GM19240 (cell line): Measurements from ENCODE around the gene NT5DC2.

ENCODE experiments used
- DNase-seq: peaks from one replicate; pipeline ENCODE4 v3.0.0; 2011; ENCODE audit warnings: low spot score; ENCODE audit not compliant: insufficient read length

Gene NT5DC2

DNA sequence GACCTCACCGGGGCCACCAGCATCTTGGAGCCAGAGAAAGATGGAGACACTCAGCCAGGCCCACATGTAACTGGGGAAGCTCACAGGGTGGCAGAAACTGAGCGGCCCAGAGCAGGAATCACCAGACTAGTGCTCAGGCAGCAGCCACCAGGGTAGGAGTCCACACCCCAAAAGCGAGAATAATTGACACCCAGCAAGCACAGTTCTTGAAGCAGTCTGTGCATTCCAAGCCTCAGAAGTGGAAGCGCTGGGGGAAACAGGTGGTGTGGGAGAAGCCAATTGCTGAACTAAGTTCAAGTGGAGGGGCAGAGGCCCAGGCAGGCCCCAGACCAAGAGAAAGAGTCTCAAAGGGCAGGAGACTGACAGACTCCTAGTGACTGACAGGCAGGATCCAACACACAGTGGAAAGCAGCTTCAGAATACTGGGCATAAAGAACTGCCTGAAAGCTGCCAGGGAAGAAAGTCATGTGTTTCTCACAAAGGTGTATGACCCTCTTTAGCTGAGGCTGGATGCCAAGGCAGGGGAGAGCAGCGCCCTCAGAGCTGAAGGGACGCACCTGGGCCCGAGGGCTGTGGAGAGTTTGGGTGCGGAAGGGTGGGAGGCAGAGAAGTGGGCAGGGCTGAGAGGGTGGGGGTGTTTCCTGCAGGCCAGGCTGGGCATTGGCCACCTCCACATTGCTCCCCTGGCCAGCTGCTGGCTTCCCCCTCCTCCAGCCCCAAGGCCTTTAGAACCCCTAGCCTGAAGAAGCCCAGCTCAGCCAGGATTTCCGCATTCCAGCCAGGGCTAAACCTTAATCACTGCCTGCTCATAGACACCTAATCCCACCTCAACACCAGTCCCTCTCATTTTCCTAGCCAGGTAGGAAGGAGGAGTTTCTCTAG lies 7.7 kb downstream of the NT5DC2 start:
- peak; percentile 0 for DNase-seq

DNA sequence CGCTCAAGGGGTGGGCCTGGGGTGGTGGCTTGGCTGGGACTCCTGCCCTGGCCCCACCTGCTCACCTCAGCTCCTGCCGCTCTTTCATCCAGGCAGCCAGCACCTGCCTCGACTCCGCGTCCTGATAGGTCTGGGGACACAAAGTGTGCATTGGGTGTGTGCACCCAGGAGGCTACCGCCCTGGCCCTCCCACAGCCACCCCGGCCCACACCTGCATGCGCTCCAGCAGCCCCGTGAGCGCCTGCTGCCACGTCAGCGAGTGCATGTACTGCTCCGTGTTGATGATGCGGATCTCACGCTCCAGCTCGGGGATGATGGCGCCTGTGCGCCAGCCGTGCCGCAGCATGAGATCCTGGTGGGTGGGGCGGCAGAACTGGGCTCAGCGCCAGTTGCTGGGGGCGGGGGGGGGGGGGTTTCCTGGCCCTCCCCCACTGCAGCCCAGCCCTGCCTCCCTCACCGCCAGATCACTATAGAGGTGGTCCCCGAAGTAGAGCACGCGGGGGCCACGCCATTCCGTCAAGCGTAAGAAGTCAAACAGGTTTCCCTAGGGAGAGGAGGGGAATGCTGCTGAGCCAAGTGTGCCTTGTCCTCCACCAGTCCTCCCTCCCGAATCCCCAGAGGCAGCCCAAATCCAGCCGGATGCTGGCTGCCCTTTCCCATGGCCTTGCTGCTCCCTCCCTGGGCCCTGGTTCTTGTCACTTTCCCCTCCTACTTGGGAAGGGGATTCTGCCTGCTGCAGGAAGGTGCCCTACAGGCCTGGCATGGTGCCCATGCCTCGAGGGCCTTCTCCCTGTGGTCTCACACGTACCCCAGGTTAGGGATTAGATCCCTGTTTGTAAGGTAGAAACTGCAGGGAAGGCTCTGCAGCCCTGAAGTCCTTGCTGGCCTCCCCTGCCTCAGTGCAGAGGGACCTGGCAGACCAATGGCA lies 8.6 kb downstream of the NT5DC2 start:
- DNase-seq, result peak; percentile 1

DNA sequence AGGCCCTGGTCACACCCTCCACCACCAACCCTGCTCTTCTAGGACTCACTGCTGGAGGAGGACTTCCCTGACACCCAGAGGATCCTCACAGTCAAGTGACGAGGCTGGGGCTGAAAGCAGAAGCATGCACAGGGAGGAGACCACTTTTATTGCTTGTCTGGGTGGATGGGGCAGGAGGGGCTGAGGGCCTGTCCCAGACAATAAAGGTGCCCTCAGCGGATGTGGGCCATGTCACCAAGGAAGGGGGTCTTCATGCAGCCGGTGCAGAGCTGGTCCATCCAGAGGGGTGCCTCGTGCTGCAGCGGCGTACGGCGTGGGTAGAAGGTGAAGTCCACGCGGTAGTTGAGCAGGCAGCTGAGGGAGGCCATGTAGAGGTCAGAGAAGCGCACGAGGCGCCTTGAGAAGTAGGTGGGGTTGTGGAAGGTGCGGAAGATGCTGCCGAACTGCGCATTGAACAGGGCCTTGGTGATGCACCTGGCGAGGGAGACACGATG lies 9.4 kb downstream of the NT5DC2 start:
- no peak for DNase-seq

DNA sequence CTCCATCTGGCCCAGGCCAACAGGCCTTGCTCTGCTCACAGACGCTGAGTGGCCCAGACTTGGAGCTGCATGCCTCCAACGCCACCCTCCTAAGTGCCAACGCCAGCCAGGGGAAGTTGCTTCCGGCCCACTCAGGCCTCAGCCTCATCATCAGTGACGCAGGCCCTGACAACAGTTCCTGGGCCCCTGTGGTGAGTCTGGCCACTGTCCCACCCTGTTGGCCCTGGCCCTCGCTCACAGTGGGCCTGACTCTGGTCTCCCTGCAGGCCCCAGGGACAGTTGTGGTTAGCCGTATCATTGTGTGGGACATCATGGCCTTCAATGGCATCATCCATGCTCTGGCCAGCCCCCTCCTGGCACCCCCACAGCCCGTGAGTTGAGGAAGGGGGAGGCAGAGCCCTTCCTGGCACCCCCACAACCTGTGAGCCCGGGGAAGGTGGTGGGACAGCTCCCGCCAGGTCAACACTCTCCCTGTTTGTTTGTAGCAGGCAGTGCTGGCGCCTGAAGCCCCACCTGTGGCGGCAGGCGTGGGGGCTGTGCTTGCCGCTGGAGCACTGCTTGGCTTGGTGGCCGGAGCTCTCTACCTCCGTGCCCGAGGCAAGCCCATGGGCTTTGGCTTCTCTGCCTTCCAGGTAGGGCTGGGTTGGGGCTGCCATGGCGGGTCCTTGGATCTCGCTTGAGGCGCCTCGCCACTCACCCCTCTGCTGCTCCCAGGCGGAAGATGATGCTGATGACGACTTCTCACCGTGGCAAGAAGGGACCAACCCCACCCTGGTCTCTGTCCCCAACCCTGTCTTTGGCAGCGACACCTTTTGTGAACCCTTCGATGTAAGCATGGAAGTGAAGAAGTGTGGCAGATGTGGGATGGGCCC lies 10.0 kb downstream of the NT5DC2 start:
- DNase-seq, result no peak

DNA sequence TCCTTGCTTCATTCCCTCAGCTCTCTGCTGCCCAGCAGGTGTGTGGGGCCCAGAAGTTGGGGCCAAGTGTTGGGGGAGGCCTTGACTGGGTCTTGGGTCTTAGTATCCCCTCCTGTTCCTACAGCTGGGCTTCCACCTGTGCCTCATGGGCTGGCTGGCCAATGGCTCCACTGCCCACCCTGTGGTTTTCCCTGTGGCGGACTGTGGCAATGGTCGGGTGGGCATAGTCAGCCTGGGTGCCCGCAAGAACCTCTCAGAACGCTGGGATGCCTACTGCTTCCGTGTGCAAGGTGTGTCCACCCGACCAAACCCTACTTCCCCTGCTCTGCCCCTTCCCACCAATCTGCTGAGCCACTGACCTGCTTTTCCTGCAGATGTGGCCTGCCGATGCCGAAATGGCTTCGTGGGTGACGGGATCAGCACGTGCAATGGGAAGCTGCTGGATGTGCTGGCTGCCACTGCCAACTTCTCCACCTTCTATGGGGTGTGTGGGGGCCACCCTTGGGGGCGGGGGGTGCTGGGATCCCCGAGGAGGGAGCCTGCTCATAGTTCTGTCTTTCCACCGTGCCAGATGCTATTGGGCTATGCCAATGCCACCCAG lies 10.9 kb downstream of the NT5DC2 start:
- no peak for DNase-seq

DNA sequence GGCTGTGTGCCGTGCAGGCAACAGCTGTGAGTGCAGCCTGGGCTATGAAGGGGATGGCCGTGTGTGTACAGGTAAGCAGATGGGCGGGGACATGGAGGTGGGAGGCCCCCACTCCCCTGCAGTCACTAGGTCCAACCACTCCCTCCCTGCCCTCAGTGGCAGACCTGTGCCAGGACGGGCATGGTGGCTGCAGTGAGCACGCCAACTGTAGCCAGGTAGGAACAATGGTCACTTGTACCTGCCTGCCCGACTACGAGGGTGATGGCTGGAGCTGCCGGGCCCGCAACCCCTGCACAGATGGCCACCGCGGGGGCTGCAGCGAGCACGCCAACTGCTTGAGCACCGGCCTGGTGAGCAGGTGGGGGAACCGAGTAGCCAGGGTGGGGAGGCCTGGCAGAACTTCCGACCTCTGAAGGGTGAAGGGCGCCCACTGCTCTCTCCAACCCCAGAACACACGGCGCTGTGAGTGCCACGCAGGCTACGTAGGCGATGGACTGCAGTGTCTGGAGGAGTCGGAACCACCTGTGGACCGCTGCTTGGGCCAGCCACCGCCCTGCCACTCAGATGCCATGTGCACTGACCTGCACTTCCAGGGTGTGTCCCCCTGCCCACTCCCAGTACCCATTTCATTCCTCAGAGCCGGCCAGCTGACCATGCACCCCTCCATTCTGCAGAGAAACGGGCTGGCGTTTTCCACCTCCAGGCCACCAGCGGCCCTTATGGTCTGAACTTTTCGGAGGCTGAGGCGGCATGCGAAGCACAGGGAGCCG lies 11.6 kb downstream of the NT5DC2 start:
- DNase-seq, result no peak

DNA sequence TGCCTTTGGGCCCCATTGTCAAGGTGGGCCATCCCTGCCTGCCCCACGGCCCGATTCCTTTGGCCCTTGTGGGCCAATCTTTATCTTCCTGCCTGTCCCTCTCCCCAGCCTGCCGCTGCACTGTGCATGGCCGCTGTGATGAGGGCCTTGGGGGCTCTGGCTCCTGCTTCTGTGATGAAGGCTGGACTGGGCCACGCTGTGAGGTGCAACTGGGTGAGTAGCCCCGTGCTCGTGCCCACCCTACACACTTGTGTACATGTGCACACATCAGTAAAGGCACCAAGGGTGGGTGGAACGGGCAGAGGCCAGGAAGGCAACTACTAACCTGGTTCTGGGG lies 12.2 kb downstream of the NT5DC2 start:
- no peak for DNase-seq

DNA sequence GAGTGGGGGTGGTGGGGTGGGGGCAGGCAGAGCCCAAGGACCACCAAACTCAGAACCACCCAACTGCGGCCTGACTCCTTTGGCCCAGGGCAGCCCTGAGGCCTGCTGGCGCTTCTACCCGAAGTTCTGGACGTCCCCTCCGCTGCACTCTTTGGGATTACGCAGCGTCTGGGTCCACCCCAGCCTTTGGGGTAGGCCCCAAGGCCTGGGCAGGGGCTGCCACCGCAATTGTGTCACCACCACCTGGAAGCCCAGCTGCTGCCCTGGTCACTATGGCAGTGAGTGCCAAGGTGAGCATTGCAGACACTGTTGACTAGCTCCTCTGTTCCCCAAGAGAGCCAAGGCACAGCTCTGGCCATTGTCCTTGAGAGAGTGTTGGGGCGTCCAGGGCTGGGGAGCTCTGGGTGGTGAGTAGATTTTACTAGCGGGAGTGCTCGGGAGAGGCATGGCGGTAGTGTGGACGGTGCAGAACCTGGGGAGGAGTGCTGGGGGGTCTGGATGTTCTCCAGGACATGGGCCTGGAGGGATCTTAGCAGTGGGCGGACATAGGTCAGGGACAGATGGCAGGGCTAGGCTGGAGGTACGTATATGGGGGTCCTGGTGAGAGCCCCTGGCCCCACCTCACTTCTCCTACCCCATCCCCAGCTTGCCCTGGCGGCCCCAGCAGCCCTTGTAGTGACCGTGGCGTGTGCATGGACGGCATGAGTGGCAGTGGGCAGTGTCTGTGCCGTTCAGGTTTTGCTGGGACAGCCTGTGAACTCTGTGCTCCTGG lies 12.8 kb downstream of the NT5DC2 start:
- DNase-seq, result no peak

DNA sequence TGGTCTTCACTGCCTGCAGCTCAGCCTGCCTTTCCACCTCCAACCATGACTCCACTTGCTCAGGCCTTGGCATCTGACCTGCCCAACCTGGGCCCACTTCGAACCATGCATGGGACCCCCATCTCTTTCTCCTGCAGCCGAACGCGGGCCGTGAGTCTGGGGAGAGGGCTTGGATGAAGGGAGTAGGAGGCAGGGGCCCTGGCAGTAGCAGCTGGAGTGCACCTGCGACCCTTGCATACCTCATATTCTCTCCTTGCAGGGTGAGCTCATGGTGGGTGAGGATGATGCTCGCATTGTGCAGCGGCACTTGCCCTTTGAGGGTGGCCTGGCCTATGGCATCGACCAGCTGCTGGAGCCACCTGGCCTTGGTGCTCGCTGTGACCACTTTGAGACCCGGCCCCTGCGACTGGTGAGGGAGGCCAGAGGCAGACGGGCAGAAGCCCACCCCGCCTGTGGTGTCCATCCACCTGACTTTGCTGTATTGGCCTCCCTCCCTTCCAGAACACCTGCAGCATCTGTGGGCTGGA lies 13.5 kb downstream of the NT5DC2 start:
- no peak for DNase-seq

DNA sequence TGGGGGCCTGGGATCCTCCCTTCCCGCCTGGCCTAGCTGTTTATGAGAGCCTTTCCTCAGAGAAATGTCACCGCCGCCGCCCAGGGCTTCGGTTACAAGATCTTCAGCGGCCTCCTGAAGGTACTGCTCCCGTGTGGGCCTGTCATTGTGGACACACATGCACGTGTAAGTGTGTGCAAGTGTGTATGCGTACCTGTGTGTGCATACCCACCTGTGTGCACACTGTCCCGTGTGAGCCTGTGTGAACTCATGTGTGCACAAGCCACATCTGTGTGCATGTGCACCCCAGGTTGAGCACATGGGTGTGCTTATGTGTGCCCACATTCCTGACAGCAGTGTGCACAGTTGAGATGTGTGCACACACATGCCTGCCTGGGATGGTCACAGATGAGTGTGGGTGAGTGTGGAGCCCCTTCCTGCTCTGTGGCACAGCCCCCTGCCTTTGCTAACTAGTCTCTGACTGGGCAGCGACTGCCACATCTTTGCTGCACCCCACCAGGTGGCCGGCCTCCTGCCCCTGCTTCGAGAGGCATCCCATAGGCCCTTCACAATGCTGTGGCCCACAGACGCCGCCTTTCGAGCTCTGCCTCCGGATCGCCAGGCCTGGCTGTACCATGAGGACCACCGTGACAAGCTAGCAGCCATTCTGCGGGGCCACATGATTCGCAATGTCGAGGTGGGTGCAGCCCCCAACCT lies 14.1 kb downstream of the NT5DC2 start:
- no peak for DNase-seq

DNA sequence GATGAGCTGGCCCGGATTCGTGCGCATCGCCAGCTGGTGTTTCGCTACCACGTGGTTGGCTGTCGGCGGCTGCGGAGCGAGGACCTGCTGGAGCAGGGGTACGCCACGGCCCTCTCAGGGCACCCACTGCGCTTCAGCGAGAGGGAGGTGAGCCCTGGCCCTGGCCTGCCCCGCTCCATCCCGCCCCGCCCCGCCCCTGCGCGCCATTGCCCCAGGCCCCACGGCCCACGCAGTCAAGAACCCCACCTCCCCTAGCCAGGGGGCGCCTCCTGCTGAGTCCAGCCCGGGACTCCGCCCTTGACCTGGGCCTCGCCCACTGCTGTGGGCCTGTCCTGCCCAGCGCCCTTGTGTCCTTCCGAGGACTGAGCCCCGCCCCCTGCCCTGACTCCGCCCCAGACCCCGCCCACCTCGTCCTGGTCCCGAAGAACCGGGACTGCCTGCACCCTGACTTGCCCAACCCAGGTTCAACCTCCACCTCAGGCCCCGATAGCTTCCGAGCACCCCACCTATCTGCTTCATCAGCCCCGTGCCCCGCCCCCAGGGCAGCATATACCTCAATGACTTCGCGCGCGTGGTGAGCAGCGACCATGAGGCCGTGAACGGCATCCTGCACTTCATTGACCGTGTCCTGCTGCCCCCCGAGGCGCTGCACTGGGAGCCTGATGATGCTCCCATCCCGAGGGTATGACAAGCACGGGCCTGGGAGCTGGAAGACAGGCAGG lies 14.8 kb downstream of the NT5DC2 start:
- no peak for DNase-seq

DNA sequence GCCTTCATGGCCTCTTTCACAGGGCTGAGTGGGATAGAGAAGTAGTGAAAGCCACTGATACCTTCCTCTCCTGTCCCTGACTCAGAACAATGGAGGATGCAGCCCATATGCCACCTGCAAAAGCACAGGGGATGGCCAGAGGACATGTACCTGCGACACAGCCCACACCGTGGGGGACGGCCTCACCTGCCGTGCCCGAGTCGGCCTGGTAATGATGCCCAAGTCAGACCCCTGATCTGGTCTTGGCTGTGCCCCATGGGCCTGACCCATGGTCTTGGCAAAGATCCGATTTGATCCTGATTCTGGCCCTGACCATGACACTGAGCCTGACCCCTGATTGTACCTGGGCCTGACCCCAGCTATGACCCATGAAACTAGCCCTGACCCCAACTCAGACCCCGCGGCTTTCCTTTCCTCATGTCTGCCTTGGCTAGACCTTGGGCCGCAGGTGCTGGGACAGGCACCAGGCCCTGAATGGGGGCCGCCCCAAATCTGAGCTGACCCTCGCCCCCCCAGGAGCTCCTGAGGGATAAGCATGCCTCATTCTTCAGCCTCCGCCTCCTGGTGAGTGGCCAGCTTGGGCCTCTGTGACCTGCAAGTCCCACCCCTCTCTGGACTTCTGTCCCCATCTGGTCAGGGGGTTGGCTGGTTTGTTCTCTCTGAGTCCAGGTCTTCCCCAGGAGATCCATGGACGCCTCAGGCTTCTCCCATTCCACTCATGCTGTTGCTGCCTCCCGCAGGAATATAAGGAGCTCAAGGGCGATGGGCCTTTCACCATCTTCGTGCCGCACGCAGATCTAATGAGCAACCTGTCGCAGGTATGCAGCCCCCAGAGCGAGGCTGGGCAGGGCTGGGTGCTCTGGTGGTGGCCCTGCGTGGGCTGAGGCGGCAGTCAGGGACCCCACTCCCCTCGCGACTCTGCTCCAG lies 15.6 kb downstream of the NT5DC2 start:
- DNase-seq, result no peak

DNA sequence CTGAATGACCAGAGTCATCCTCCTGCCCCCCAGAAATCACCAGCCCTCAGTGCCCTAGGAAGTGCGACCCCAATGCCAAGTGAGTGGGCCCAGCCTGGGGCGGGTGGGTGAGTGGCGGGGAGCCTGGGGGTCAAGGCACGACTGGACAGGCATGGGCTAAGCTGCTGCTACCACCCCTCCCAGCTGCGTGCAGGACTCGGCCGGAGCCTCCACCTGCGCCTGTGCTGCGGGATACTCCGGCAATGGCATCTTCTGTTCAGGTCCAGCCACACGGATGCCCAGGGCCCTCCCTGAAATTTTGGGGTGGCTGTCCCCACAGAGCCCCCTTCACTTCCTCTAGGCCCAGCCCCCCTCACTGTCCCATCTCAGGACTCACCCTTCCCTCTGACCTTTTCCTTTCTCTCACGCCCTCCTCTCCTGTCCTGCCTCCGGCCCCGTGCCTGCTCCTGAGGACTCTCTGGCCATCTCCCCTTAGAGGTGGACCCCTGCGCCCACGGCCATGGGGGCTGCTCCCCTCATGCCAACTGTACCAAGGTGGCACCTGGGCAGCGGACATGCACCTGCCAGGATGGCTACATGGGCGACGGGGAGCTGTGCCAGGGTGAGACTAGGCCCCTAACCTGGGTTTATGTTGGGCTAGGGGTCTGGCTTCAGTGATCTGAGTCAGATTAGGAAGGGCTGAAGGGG lies 17.0 kb downstream of the NT5DC2 start:
- DNase-seq, result no peak

DNA sequence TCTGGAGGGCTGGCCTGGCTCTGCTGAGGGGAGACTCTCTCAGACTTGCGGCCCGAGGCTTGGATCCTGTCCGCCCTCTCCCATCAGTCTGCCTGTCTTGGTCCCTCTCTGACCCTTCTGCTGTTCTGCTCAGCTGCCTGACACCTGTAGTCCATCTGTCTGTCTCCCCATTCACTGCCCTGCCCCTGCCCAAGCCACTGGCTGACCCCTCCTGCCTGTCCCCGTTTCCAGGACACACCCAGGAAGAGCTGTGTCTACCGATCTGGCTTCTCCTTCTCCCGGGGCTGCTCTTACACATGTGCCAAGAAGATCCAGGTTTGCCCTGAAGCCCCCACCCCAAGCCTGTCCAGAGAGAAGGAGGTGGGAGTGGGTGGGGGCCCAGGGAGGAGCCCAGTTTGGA lies 18.5 kb downstream of the NT5DC2 start:
- no peak for DNase-seq

DNA sequence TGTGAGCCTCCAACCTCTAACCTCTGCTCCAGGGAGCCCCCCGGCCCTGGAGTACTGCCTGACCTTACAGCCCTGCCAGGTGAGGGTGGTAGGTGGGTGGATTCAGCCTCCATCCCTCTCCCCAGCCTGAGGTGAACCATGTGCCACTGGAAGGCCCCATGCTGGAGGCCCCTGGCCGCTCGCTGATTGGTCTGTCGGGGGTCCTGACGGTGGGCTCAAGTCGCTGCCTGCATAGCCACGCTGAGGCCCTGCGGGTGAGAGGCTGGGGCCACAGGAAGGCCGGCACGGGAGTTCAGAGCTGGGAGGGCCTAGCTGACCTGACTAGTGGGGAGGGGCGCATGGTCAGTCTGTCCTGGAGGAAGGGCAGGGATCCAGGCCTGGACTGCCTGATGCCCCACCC lies 19.1 kb downstream of the NT5DC2 start:
- no peak for DNase-seq

DNA sequence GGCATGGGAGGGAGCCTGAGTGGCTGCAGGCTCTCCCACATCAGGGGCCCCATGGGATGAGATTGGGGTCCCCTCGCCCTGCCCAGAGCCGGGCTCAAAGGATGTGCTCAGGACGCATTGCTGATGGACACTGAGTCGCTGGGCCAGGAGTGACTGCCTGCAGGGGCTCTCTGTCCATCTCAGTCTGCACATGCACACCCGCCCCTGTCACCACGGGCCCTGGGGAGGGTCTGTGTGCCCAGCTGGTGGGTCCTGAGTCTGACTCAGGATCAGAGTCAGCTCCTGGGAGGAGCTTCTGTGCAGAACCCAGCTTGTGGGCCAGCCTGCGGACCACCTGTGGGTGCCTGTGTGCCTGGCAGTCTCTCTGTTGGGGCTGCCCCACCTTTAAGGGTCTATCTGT lies 20.4 kb downstream of the NT5DC2 start:
- DNase-seq, result no peak
